Ectodermal cell (in vitro differentiated cells): ENCODE measurements around the gene NEURL1B.
"Not testable (repeated sequence)": the region's sequence is repeated elsewhere in the genome, so short reads cannot be mapped to it uniquely, and the experiment has no call there.

ENCODE experiments used
- H3K27ac ChIP-seq: 2 replicates; pipeline ENCODE4 v1.7.0; 2013; ENCODE audit warnings: mild to moderate bottlenecking, low read depth, low read length; ENCODE audit not compliant: insufficient read depth, poor library complexity, severe bottlenecking
- H3K27me3 ChIP-seq: 2 replicates; pipeline ENCODE4 v1.7.0; 2013; ENCODE audit warnings: mild to moderate bottlenecking, low read length; ENCODE audit not compliant: insufficient read depth, control insufficient read depth, poor library complexity, severe bottlenecking
- H3K36me3 ChIP-seq: one replicate; pipeline ENCODE4 v1.7.0; 2013; ENCODE audit warnings: low read length; ENCODE audit not compliant: control insufficient read depth, insufficient read depth
- H3K4me1 ChIP-seq: one replicate; pipeline ENCODE4 v1.7.0; 2013; ENCODE audit warnings: low read length; ENCODE audit not compliant: control insufficient read depth, insufficient read depth
- H3K4me3 ChIP-seq: 2 replicates; pipeline ENCODE4 v1.7.0; 2013; ENCODE audit warnings: low read depth, low read length, control low read depth; ENCODE audit not compliant: insufficient read depth
- H3K9me3 ChIP-seq: 2 replicates; pipeline ENCODE4 v1.7.0; 2013; ENCODE audit warnings: mild to moderate bottlenecking, low read length, moderate library complexity; ENCODE audit not compliant: control insufficient read depth
- WGBS, 2 experiments: methylation state at CpG; one replicate each; pipeline ENCODE4 v1.1.7; 2013; ENCODE audit warnings: missing lambda C conversion rate in 2 of 2; 5-methylcytosine and 5-hydroxymethylcytosine counted together

The NEURL1B gene

DNA sequence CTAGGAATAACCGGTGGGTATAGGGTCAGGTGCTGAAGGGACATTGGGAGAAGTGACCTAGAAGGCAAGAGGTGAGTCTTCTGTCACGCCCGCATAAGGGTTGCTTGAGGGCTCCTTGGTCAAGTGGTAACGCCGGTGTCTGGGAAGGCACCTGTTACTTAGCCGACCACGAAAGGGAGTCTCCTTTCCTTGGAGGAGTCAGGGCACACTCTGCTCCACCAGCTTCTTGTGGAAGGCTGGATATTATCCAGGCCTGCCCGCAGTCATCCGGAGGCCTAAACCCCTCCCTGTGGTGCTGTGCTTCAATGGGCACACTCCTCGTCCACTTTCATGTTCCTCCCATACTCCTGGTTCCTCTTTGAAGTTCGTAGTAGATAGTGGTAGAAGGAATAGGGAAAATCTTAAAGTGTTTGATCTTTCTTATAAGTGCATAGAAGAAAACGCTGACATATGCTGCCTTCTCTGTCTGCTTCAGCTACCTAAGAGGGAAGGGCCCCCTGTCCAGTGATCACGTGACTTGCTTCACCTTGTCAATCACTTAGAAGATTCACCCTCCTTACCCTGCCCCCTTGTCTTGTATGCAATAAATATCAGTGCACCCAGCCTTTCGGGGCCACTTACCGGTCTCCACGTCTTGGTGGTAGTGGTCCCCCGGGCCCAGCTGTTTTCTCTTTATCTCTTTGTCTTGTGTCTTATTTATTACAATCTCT lies 16.6 kb downstream of the NEURL1B start:
- not testable (repeated sequence) for H3K4me3 ChIP-seq, H3K27me3 ChIP-seq, H3K9me3 ChIP-seq, H3K27ac ChIP-seq, H3K36me3 ChIP-seq
- H3K4me1 ChIP-seq: peaks cover 19% of the 10 kb centered on the region
- 92 to 95% methylated on average over 17 of the region's 17 CpGs for WGBS, 2 experiments

DNA sequence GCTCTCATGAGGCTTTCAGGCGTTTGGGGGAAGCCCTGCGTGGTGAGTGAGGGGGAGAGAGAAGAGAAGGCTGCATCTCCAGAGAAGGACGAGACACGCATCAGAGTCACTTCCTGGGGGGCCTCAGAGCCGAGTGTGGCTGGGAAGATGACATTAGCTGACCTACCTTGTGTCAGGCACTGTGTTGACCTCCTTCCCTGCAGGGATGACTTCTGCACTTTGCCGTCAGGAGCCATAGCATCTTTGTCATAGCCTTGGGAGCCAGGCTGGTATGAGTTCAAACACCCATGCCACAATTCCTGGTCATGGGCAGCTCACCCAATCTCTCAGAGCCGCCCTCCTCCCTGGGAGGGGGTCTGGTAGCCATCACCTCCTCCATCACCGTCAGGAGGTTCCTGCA lies 17.3 kb downstream of the NEURL1B start:
- Histone ChIP-seq H3K9me3 (no peaks in the 10 kb centered on the region), H3K36me3 (peaks cover 10% of the 10 kb centered on the region), H3K4me1 (peaks cover 19% of the 10 kb centered on the region), H3K27ac (no peak overlapping the region), H3K4me3 (no peak overlapping the region), H3K27me3 (no peaks in the 10 kb centered on the region)
- WGBS, 2 experiments: 78 to 84% methylated on average over 8 of the region's 8 CpGs

DNA sequence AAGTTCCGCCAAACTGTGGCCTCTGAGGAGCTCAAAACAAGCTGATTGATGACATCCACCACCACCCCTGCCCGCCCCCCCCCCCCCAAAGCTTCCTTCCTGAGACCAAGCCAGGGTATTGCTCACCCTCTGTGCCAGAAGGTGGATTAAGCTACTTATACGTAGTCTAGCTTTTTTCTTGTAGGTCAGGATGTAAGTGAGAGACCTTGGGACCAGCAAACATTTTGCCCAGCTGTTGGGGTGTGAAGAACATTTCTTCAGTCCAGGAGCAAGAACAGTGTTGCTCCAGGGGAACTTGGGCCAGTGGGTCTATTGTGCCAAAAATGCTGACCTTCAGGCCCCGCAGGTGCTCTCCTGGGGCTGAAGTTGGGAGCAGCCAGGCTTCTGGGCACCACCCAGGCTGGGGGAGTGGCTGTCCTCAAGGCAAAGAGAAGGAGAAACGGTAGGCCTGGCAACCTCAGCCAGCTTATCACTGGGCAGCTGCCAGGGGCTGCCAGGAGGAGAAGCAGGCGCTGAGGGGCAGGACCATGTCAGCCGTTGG lies 18.0 kb downstream of the NEURL1B start:
- WGBS, 2 experiments: 84 to 85% methylated on average over 6 to 7 of the region's 7 CpGs
- Histone ChIP-seq H3K9me3 (no peaks in the 10 kb centered on the region), H3K27me3 (no peaks in the 10 kb centered on the region), H3K4me3 (no peak overlapping the region), H3K27ac (peak overlapping the region; percentile 86), H3K36me3 (peaks cover 10% of the 10 kb centered on the region), H3K4me1 (peaks cover 19% of the 10 kb centered on the region)

DNA sequence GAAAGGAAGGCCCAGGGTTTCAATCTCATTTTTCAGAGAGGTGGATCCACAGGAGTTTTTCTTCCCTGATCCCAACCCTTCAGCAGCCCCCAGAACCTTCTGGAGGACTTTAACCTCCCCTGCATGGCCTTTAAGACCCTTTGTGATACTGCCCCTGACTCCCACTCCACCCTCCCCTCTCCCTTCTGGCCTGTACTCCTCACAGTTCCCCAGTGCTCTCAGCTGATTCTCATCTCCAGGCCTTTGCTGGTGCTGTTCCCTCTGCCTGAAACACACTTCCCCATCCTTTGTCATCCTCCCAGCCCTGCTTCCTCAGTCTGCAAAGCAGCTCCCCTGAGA lies 18.5 kb downstream of the NEURL1B start:
- H3K27me3 ChIP-seq: no peaks in the 10 kb centered on the region
- H3K4me1 ChIP-seq: peaks cover 19% of the 10 kb centered on the region
- H3K27ac ChIP-seq: peak overlapping the region; percentile 86
- no peak overlapping the region for H3K4me3 ChIP-seq
- H3K36me3 ChIP-seq: peaks cover 10% of the 10 kb centered on the region
- H3K9me3 ChIP-seq: no peaks in the 10 kb centered on the region

DNA sequence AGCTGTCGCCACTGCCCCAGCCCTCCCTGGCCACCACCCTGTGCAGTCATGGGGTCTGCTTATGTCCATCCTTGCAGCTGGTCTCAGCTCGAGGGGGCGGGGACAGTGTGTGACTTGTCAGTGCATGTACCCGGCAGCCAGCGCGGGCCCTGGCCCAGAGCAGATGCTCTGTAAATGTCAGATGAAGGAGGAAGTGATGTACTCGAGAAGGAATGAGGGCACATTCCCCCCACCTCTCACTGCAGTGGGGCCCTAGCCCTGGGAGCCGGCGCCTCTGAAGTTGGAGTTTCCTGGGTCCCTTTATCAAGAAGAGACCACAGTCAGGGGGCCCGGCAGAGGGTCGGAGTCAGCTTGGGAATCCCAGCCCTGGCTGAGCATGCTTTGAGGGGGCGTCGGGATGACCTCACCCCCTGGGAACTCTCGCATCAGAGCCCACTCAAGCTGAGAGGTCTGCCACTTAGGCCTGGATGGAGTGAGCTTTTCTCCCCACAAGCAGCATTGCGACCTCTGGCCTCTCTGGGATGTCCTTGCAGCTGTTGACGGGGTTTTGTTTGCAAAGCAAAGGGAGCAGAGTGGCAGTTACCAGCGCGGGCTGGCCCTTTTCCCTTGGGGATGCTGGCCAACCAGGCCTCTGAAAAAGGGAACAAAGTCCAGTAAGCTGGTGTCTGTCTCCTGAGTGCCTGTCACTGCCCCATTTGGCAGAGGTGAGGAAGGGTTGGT lies 19.0 kb downstream of the NEURL1B start:
- H3K36me3 ChIP-seq: peaks cover 6% of the 10 kb centered on the region
- 42 to 50% methylated on average over 18 of the region's 18 CpGs for WGBS, 2 experiments
- peaks cover 19% of the 10 kb centered on the region for H3K4me1 ChIP-seq
- H3K27me3 ChIP-seq: no peaks in the 10 kb centered on the region
- H3K27ac ChIP-seq: peak overlapping the region; percentile 86
- no peak overlapping the region for H3K4me3 ChIP-seq
- no peaks in the 10 kb centered on the region for H3K9me3 ChIP-seq

DNA sequence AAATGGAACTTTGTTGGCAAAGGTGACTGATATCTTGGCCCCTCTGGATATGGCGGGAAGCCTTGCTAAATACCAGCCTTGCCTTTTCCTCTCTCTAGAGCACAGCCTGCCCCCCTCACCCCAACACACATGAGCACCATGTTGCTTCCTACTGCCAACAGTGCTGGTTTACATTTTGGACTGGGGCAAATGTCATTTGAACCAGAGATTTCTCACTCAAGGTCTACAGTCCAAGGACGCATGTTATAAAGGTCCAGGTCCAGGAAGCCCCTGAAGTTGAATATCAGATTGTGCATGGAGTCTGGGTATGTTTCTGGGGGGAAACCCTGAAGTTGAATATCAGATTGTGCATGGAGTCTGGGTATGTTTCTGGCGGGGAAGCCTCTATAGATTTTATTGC lies 19.9 kb downstream of the NEURL1B start:
- H3K27me3 ChIP-seq: no peaks in the 10 kb centered on the region
- no peaks in the 10 kb centered on the region for H3K36me3 ChIP-seq
- no peak overlapping the region for H3K4me3 ChIP-seq
- H3K27ac ChIP-seq: peak overlapping the region; percentile 86
- H3K9me3 ChIP-seq: no peaks in the 10 kb centered on the region
- 89 to 92% methylated on average over 3 of the region's 3 CpGs for WGBS, 2 experiments
- H3K4me1 ChIP-seq: peaks cover 19% of the 10 kb centered on the region

DNA sequence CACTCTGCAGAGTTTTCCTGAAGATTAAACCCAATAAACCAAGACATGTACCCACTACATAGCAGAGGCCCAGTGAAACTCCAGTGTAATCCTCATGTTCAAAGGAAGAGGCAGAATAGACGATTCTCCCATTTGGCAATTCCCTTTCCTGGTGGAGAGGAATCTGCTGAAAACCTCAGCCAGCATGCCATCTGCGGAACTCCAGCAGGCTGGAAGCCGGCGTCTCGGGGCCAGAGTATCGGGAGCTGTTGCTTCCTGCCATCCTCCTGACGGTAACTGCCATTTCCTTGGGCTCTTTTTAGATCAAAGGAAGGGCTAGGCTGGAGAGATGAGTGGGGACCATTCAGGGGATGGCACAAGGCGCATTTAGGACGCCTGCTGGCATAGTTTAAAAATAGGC lies 20.5 kb downstream of the NEURL1B start:
- Histone ChIP-seq H3K4me3 (no peak overlapping the region), H3K4me1 (peaks cover 19% of the 10 kb centered on the region), H3K9me3 (no peaks in the 10 kb centered on the region), H3K27ac (no peak overlapping the region), H3K36me3 (no peaks in the 10 kb centered on the region), H3K27me3 (no peaks in the 10 kb centered on the region)
- WGBS, 2 experiments: 93 to 94% methylated on average over 9 of the region's 9 CpGs

DNA sequence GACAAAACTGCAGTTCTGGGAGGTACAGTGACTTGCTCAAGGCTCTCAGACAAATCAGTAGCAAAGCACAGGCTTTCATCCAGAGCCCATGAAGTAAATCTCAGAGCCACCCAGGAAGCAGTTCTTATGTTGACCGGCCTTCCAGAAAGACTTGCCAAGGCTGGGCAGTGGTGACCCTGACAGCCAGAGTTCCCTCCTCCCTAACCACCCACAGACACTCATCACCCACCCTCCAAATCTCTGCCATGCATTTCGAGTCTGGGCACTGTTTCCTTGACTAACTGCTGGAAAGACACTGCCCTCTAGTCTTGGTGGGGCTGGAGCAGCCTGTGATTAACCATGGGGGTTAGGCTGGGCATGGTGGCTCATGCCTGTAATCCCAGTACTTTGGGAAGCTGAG lies 21.5 kb downstream of the NEURL1B start:
- H3K4me1 ChIP-seq: peaks cover 19% of the 10 kb centered on the region
- H3K27me3 ChIP-seq: no peaks in the 10 kb centered on the region
- H3K9me3 ChIP-seq: no peaks in the 10 kb centered on the region
- no peak overlapping the region for H3K4me3 ChIP-seq
- no peaks in the 10 kb centered on the region for H3K36me3 ChIP-seq
- WGBS, 2 experiments: 53 to 74% methylated on average over 2 of the region's 2 CpGs
- no peak overlapping the region for H3K27ac ChIP-seq

DNA sequence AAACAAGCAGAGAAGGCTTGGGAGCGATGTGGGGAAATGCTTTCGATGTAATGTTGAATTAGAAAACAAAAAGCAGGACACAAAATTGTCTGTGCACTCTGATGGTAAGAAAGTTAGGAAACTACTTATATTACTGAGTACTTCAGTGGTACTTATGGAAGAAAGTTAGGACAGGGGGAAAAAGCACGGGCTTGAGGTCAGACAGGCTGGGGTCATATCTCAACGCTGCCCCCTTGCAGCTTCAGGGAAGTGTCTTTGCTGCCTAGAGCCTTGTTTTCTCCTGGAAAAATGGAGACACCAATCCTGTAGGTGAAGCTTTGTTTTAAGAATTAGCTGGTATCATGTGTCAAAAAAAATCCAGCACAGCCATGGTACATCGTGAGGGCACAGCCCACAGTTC lies 23.0 kb downstream of the NEURL1B start:
- 70 to 75% methylated on average over 5 of the region's 5 CpGs for WGBS, 2 experiments
- Histone ChIP-seq H3K27me3 (no peaks in the 10 kb centered on the region), H3K36me3 (no peaks in the 10 kb centered on the region), H3K4me3 (no peak overlapping the region), H3K4me1 (peaks cover 25% of the 10 kb centered on the region), H3K9me3 (no peaks in the 10 kb centered on the region), H3K27ac (no peak overlapping the region)

DNA sequence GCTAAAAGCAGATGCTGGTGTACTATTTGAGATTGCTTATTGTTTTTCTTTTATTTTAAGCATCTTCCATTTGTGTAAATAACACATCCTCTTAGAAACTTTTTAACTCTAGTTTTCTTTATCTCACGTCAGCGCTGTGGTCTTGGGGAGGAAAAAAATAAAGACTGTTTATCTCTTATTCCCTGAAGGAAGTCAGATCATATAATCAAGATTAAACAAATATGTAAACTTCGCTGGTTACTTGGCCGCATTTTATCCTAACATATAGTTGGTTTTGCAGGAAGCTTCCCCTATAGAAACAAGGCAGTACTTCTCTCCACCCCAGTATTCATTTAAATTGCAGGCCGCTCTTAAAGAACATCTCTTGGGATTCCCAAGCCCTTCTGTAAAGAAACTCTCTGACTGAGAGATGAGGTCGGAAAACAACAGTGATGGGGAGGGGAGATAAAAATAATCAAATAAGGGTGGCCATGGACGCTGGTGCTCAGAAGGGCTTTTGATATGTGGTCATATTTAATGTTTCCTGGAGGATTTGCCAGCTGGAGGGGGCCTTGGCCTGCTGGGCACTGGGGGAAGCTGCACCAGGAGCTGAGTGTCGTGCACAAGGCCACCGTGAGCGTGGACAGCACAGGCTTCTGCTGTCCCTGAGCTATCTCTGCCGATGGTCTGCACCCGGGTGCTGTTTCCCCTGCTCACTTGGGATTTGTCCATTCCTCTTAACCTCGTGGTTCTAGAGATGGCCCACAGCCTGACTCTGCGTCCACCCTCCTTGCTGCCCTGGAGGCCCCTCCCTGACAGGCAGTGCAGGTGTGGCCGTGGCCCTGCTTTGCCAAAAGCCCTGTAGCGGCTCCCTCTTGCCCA lies 23.8 kb downstream of the NEURL1B start:
- Histone ChIP-seq H3K27me3 (no peaks in the 10 kb centered on the region), H3K36me3 (no peaks in the 10 kb centered on the region), H3K27ac (no peak overlapping the region), H3K4me3 (no peak overlapping the region), H3K9me3 (no peaks in the 10 kb centered on the region), H3K4me1 (peaks cover 16% of the 10 kb centered on the region)
- 84 to 85% methylated on average over 14 to 15 of the region's 16 CpGs for WGBS, 2 experiments
